Measurements from ENCODE around the gene CARF. TPM values are rescaled to one million over a fixed set of nuclear protein-coding genes. Genes with fewer than 3 reads are reported as not detected.

Gene CARF
- total RNA-seq, 1 donor, result 14.0 TPM

Small RNA genes within 50 kb of the gene (small RNA-seq; reads per million reads assigned to genes)
- gene AC010900.2, result not detected

Other genes with a start within 250 kb of the CARF start
- 8.9 TPM in 2 replicates for gene ICA1L, start 40.5 kb upstream of the CARF start, total RNA-seq (ENCODE audit: low replicate concordance)
- gene WDR12, start 602 bp upstream of the CARF start, total RNA-seq (ENCODE audit: low replicate concordance), result 28.1 and 34.4 TPM in 2 replicates
- gene NBEAL1, start 102.6 kb downstream of the CARF start, total RNA-seq (ENCODE audit: low replicate concordance), result 38.3 and 48.9 TPM in 2 replicates

Measured in fibroblast of the aortic adventitia (primary cell).